Stomach (tissue), 4 donors: ENCODE data around the gene SPAG16.

ENCODE experiments used
- EP300 ChIP-seq: sonication (generic); formaldehyde crosslinking; IDR thresholded peaks from one replicate; pipeline ENCODE4 v1.6.1; 2017; ENCODE audit warnings: antibody characterized with exemption
- POLR2A ChIP-seq, 4 donors: fragments of 450-650 bp; IDR thresholded peaks; one replicate each; pipeline ENCODE4 v1.6.1; 2016; ENCODE audit warnings: antibody characterized with exemption in 4 of 4, control low read depth in 2 of 4, mild to moderate bottlenecking in 1 of 4, moderate library complexity in 1 of 4
- POLR2AphosphoS5 ChIP-seq, 3 donors: sonication (generic); formaldehyde crosslinking; IDR thresholded peaks; one replicate each; pipeline ENCODE4 v1.6.1; 2016; ENCODE audit warnings: antibody characterized with exemption in 3 of 3
- TF ChIP-seq, protein P1 (sequence below), 7 experiments: fragments of 450-650 bp in 4 of 7; fragments of 200-600 bp in 3 of 7; sonication (generic) in 3 of 7; IDR thresholded peaks; one replicate each; pipeline ENCODE4 v1.5.1; 2016 to 2019; ENCODE audit warnings: antibody characterized with exemption in 7 of 7, control low read depth in 2 of 7, mild to moderate bottlenecking in 1 of 7

DNA sequence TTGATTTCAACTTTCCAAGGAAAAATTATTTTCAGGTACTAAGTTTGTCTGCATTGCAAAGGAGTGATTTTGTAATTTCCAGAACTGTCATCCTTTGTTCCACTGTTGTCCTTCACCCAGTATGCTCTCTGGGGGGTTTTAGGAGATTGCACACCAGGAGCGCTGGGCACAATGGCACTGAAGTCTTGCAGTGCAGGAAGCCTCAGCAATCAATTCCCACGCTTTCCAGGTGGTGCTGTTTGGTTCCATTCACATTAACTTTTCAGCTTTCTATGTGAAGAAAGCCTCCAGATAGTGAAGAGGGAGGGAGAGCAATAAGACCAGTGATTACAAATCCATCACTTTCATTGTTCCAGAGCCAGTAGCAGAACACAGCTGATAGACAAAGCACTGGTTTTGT lies 782.6 kb downstream of the SPAG16 start:
- TF ChIP-seq EP300 (no peak), POLR2AphosphoS5 (IDR thresholded peaks at IDR 0.05) (no peak), POLR2A (IDR thresholded peaks at IDR 0.05) (no peak)
- TF ChIP-seq, protein P1, sequence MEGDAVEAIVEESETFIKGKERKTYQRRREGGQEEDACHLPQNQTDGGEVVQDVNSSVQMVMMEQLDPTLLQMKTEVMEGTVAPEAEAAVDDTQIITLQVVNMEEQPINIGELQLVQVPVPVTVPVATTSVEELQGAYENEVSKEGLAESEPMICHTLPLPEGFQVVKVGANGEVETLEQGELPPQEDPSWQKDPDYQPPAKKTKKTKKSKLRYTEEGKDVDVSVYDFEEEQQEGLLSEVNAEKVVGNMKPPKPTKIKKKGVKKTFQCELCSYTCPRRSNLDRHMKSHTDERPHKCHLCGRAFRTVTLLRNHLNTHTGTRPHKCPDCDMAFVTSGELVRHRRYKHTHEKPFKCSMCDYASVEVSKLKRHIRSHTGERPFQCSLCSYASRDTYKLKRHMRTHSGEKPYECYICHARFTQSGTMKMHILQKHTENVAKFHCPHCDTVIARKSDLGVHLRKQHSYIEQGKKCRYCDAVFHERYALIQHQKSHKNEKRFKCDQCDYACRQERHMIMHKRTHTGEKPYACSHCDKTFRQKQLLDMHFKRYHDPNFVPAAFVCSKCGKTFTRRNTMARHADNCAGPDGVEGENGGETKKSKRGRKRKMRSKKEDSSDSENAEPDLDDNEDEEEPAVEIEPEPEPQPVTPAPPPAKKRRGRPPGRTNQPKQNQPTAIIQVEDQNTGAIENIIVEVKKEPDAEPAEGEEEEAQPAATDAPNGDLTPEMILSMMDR (IDR thresholded peaks at IDR 0.05): no peak
